GM10248 (cell line): ENCODE data around the gene ANKH.
"Not testable (repeated sequence)": the region's sequence is repeated elsewhere in the genome, so short reads cannot be mapped to it uniquely, and the experiment has no call there.

Source experiments
- CTCF ChIA-PET: fragments of 300-600 bp; sonication (Branson Sonifier 250); formaldehyde crosslinking; extraction: SDS; loops from one replicate; lab custom pipeline; 2021; ENCODE audit warnings: antibody characterized with exemption; lab: Yijun Ruan, JAX
- POLR2A ChIA-PET: fragments of 350-650 bp; sonication (Branson Sonifier 250); formaldehyde crosslinking; extraction: SDS; loops from one replicate; lab custom pipeline; 2020; ENCODE audit warnings: antibody characterized with exemption; lab: Yijun Ruan, JAX
- DNase-seq: peaks from one replicate; pipeline ENCODE4 v3.0.0; 2012; ENCODE audit errors: extremely low spot score
- CTCF ChIP-seq: IDR thresholded peaks from 2 replicates; pipeline ENCODE4 v1.5.1; 2012; ENCODE audit warnings: mild to moderate bottlenecking, low read depth; ENCODE audit errors: extremely low read depth, missing control alignments, control extremely low read depth

Gene ANKH

DNA sequence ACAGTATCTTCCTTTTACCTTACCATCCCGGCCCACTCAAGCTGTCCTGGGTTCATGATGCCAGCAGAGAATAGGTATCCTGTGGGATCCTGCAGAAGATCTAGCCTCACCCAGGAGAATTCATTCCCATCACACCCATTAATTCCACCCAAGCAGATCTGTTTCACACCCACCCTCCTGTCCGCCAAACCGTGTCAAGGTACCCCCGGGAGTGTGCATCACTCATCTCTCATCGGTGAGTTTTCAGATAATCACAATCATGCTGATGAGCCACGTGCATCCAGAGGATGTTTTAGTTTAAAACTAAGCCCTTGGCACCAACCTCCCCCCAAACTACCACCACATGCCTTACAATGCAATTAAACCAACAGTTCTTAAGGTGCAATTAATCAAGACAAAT is 18.8 kb downstream of the ANKH start:
- CTCF ChIA-PET: no interaction called here
- POLR2A ChIA-PET: no interaction called here

GRCh38 chr5:14851999-14852526 is 19.5 kb downstream of the ANKH start:
- DNase-seq: no peak
- no peak for TF ChIP-seq CTCF
- ChIA-PET CTCF (interaction anchor here (1.0 to 1.1 kb wide), 2 partner anchors 8 to 11 kb away, joined by 3 read pairs; no protein-coding TSS in a partner anchor), POLR2A (no interaction called here)

More for the DNA sequence above, 18.8 kb downstream of the ANKH start:
- no peak for TF ChIP-seq CTCF
- no peak for DNase-seq

- TF ChIP-seq CTCF: no peak
- POLR2A ChIA-PET: no interaction called here
- CTCF ChIA-PET: interaction anchor here (1.0 to 1.1 kb wide), 2 partner anchors 9 to 11 kb away, joined by 3 read pairs; no protein-coding TSS in a partner anchor
- DNase-seq: no peak
Observed at GRCh38 chr5:14851597-14851996, 20.0 kb downstream of the ANKH start.

GRCh38 chr5:14851050-14851419 is 20.5 kb downstream of the ANKH start:
- ChIA-PET POLR2A (no interaction called here), CTCF (interaction anchor here (1.3 kb wide), 1 partner anchor 13 kb away, joined by 3 read pairs; no protein-coding TSS in a partner anchor)
- DNase-seq: no peak
- TF ChIP-seq CTCF: no peak

- DNase-seq: no peak
- CTCF ChIA-PET: interaction anchor here (1.3 to 3.3 kb wide), 3 partner anchors 10 to 17 kb away, joined by 3 to 13 read pairs (median 4); no protein-coding TSS in a partner anchor
- TF ChIP-seq CTCF: no peak
- POLR2A ChIA-PET: no interaction called here
Observed at GRCh38 chr5:14850419-14851049, 21.0 kb downstream of the ANKH start.

DNA sequence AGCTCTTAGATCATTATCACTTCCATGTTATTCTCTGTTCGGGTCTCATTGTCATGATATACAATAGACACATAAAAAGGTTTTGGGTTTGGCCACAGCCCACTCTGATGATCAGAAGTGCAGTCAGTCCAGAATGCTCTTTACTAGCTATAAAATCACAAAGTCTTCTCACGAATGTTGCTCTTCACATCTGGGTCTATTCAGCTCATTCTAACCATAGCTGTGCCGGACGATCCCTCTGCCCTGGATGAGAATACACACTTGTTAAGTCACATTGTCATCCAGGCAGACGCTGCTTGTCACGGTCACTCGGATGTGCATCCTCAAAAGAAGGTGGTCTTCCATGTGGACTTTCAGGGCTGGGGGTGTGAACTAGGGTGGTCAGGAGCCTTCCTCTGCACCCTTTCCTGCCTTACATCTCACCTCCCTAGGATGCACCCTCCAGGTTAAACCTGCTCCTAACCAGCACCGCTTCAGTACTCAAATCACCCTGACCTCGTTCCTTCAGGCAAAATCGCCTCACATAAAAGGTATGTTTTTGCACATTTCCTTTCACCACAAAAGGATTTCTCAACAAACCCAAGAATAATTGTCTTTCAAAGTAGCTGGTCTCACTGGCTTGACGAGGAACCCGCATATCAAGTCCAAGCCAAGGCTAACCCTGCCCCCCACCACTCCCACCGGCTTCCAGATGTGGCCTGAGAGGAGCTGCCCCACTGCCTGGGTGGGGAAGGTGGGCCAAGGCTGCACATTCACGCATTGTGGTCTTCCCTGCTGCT is 21.9 kb downstream of the ANKH start:
- no peak for TF ChIP-seq CTCF
- no peak for DNase-seq
- CTCF ChIA-PET: interaction anchor here (1.3 to 3.3 kb wide), 5 partner anchors 11 to 16 kb away, joined by 3 to 13 read pairs (median 6); no protein-coding TSS in a partner anchor
- POLR2A ChIA-PET: no interaction called here

- POLR2A ChIA-PET, DNase-seq: not testable (repeated sequence)
- CTCF ChIA-PET: interaction anchor here (1.3 to 3.3 kb wide), 6 partner anchors 10 to 22 kb away, joined by 4 to 13 read pairs (median 5); no protein-coding TSS in a partner anchor
Observed at GRCh38 chr5:14848942-14849341, 22.6 kb downstream of the ANKH start.
